IMR-90 (cell line): ENCODE measurements around the gene LTO1. TPM values are rescaled to one million over a fixed set of nuclear protein-coding genes. Genes with fewer than 3 reads are reported as not detected.
"Not testable (repeated sequence)": the region's sequence is repeated elsewhere in the genome, so short reads cannot be mapped to it uniquely, and the experiment has no call there.

ENCODE experiments used
- ATAC-seq: fragments of 200-7000 bp; cut with Tn5 transposase; 2 replicates; pipeline ENCODE4 v1.9.1; 2020; ENCODE audit warnings: low read depth, mild to moderate bottlenecking, moderate library complexity
- BruUV-seq: library from RNA; stranded (reverse); fragments of 400-500 nt; replicated peaks from 2 replicates; lab custom pipeline; 2021; lab: Mats Ljungman, UMichigan
- CTCF ChIA-PET: fragments of 300-600 bp; formaldehyde crosslinking; extraction: SDS; loops from one replicate; lab custom pipeline; 2021; ENCODE audit warnings: antibody characterized with exemption; lab: Yijun Ruan, JAX
- POLR2A ChIA-PET: fragments of 300-600 bp; sonication (Branson Sonifier 250); formaldehyde crosslinking; loops from one replicate; lab custom pipeline; 2022; ENCODE audit warnings: antibody characterized with exemption; ENCODE audit not compliant: unreplicated experiment; lab: Charles Lee
- DNase-seq: peaks from one replicate; pipeline ENCODE4 v3.0.0; 2013
- H2AFZ ChIP-seq: replicated peaks from 2 replicates; pipeline ENCODE3; 2013; ENCODE audit warnings: low read length, mild to moderate bottlenecking; ENCODE audit not compliant: poor library complexity
- H2AK5ac ChIP-seq: 2 replicates; pipeline ENCODE4 v1.6.1; 2013; ENCODE audit warnings: low read depth, low read length, inconsistent platforms
- H2AK9ac ChIP-seq: replicated peaks from 2 replicates; pipeline ENCODE3; 2013; ENCODE audit warnings: mild to moderate bottlenecking, low read depth, low read length, moderate library complexity; ENCODE audit not compliant: poor library complexity
- H2BK120ac ChIP-seq: 2 replicates; pipeline ENCODE4 v1.6.1; 2013; ENCODE audit warnings: low read depth, low read length, inconsistent platforms
- H2BK15ac ChIP-seq: 3 replicates; pipeline ENCODE4 v1.6.1; 2013; ENCODE audit warnings: low read depth, low read length, inconsistent platforms
- H2BK20ac ChIP-seq: 2 replicates; pipeline ENCODE4 v1.6.1; 2013; ENCODE audit warnings: low read depth, mild to moderate bottlenecking, inconsistent platforms, low read length, moderate library complexity
- H2BK5ac ChIP-seq: 2 replicates; pipeline ENCODE4 v1.6.1; 2013; ENCODE audit warnings: mild to moderate bottlenecking, low read depth, low read length, inconsistent platforms; ENCODE audit not compliant: poor library complexity, severe bottlenecking
- H3K14ac ChIP-seq: replicated peaks from 2 replicates; pipeline ENCODE4 v1.6.1; 2013; ENCODE audit warnings: low read depth, low read length, inconsistent platforms
- H3K18ac ChIP-seq: 2 replicates; pipeline ENCODE4 v1.6.1; 2013; ENCODE audit warnings: low read depth, low read length, control low read depth
- H3K23ac ChIP-seq: 2 replicates; pipeline ENCODE4 v1.6.1; 2013; ENCODE audit warnings: low read depth, low read length, inconsistent platforms
- H3K27ac ChIP-seq: 2 replicates; pipeline ENCODE4 v1.5.1; 2013; ENCODE audit warnings: mild to moderate bottlenecking, control low read depth, low read length; ENCODE audit not compliant: insufficient read depth
- H3K27me3 ChIP-seq: 2 replicates; pipeline ENCODE4 v1.6.1; 2013; ENCODE audit warnings: low read length; ENCODE audit not compliant: control insufficient read depth, insufficient read depth
- H3K36me3 ChIP-seq: 2 replicates; pipeline ENCODE4 v1.6.1; 2013; ENCODE audit warnings: low read length, mixed read lengths; ENCODE audit not compliant: control insufficient read depth, insufficient read depth
- H3K4ac ChIP-seq: 2 replicates; pipeline ENCODE4 v1.6.1; 2013; ENCODE audit warnings: low read depth, low read length, inconsistent platforms
- H3K4me1 ChIP-seq: 2 replicates; pipeline ENCODE4 v1.6.1; 2013; ENCODE audit warnings: low read length, mixed read lengths; ENCODE audit not compliant: control insufficient read depth, insufficient read depth
- H3K4me2 ChIP-seq: 2 replicates; pipeline ENCODE4 v1.6.1; 2013; ENCODE audit warnings: low read depth, mild to moderate bottlenecking, control low read depth, low read length, moderate library complexity
- H3K4me3 ChIP-seq: 2 replicates; pipeline ENCODE4 v1.5.1; 2013; ENCODE audit warnings: low read depth, mild to moderate bottlenecking, control low read depth, low read length, moderate library complexity; ENCODE audit not compliant: insufficient read depth
- H3K56ac ChIP-seq: 2 replicates; pipeline ENCODE4 v1.6.1; 2013; ENCODE audit warnings: low read length, inconsistent platforms; ENCODE audit not compliant: insufficient read depth; ENCODE audit errors: extremely low read depth
- H3K79me1 ChIP-seq, 2 experiments: 2 replicates each; pipeline ENCODE4 v1.6.1; 2013; ENCODE audit warnings: low read length in 2 of 2, inconsistent platforms in 1 of 2, low read depth in 1 of 2
- H3K9ac ChIP-seq: 2 replicates; pipeline ENCODE4 v1.6.1; 2013; ENCODE audit warnings: low read depth, low read length, control low read depth
- H3K9me1 ChIP-seq: 2 replicates; pipeline ENCODE4 v1.6.1; 2013; ENCODE audit warnings: low read length, inconsistent platforms; ENCODE audit not compliant: insufficient read depth
- H3K9me3 ChIP-seq: 2 replicates; pipeline ENCODE4 v1.6.1; 2013; ENCODE audit warnings: low read length; ENCODE audit not compliant: control insufficient read depth, insufficient read depth
- H4K20me1 ChIP-seq: 2 replicates; pipeline ENCODE4 v1.6.1; 2013; ENCODE audit warnings: low read length, inconsistent platforms; ENCODE audit not compliant: insufficient read depth
- H4K5ac ChIP-seq: 2 replicates; pipeline ENCODE4 v1.6.1; 2013; ENCODE audit warnings: mild to moderate bottlenecking, low read depth, low read length, control low read depth
- H4K8ac ChIP-seq, 2 experiments: 2 replicates each; pipeline ENCODE4 v1.6.1; 2013; ENCODE audit warnings: low read depth in 2 of 2, low read length in 2 of 2, control low read depth in 1 of 2, inconsistent platforms in 1 of 2
- H4K91ac ChIP-seq: 2 replicates; pipeline ENCODE4 v1.6.1; 2013; ENCODE audit warnings: low read depth, low read length, inconsistent platforms; ENCODE audit not compliant: insufficient read depth
- BHLHE40 ChIP-seq: fragments of 150-350 bp; IDR thresholded peaks from 2 replicates; pipeline ENCODE4 v1.6.1; 2016; ENCODE audit warnings: mild to moderate bottlenecking, low read depth, low read length
- MAZ ChIP-seq: IDR thresholded peaks from 2 replicates; pipeline ENCODE4 v1.6.1; 2012; ENCODE audit warnings: low read depth, mild to moderate bottlenecking, low read length, improper control_type of control experiment, moderate library complexity, borderline replicate concordance
- USF2 ChIP-seq: fragments of 150-350 bp; IDR thresholded peaks from 2 replicates; pipeline ENCODE4 v1.6.1; 2017; ENCODE audit warnings: mild to moderate bottlenecking, antibody characterized with exemption, low read length, low read depth
- WGBS, 2 experiments: methylation state at CpG; one replicate each; pipeline versions ENCODE4 v1.1.5 to v1.1.7; 2013; ENCODE audit warnings: missing lambda C conversion rate in 2 of 2; ENCODE audit not compliant: insufficient read length in 1 of 2; ENCODE audit errors: extremely low coverage in 2 of 2; 5-methylcytosine and 5-hydroxymethylcytosine counted together
- dilution Hi-C: fragments of 300-500 bp; cut with HindIII; formaldehyde crosslinking; loops from one replicate; pipeline ENCODE4 v1.14.3; 2018; ENCODE audit warnings: low sequenced_read_pairs; ENCODE audit not compliant: unreplicated experiment
- in situ Hi-C: fragments of 300-500 bp; cut with MboI; formaldehyde crosslinking; loops from 3 replicates; pipeline ENCODE4 v1.14.3; 2019; ENCODE audit warnings: low sequenced_read_pairs, inconsistent platforms, mixed read lengths
- intact Hi-C: fragments of 100-400 bp; cut with micrococcal nuclease; formaldehyde crosslinking; loops from 2 replicates; pipeline ENCODE4 v1.10.0; 2022
- polyA plus RNA-seq, 3 experiments: library from polyadenylated mRNA; depleted of rRNA; stranded (reverse); fragments of >200 nt; gene quantifications; 2 replicates each; pipeline ENCODE4 v1.2.3, GENCODE V29; 2012; ENCODE audit warnings: low replicate concordance in 1 of 3
- total RNA-seq: library from RNA; depleted of rRNA; stranded (reverse); fragments of >200 nt; gene quantifications from 2 replicates; pipeline ENCODE4 v1.2.3, GENCODE V29; 2012

LTO1 gene
- total and polyA plus RNA-seq, 2 of the 4 experiments (the other 2 are of a cell fraction), result 8.2 to 23.5 TPM

- Histone ChIP-seq H3K79me1 (no peaks in the 10 kb centered on the region), H3K27ac (no peak overlapping the region), H2AK9ac (no peak overlapping the region), H2AFZ (no peak overlapping the region), H2BK5ac (no peak overlapping the region), H3K27me3 (no peaks in the 10 kb centered on the region; the same call in 1 of the 2 replicates), H3K9me1 (0 out of 2 replicates have a peak, but pooled peaks cover 3% of the 10 kb centered on the region), H3K4me3 (no peak overlapping the region), H2BK15ac (no peak overlapping the region), H4K91ac (no peak overlapping the region), H4K5ac (no peak overlapping the region), H3K9ac (no peak overlapping the region), H4K20me1 (no peaks in the 10 kb centered on the region), H3K4ac (no peak overlapping the region), H2BK20ac (no peak overlapping the region), H2AK5ac (no peak overlapping the region), H3K4me2 (no peak overlapping the region), H3K36me3 (no peaks in the 10 kb centered on the region), H3K14ac (no peak overlapping the region), H3K56ac (no peak overlapping the region), H4K8ac (no peak overlapping the region), H3K18ac (no peak overlapping the region), H3K4me1 (peaks cover 2% of the 10 kb centered on the region; the same call in 1 of the 2 replicates), H2BK120ac (no peak overlapping the region), H3K9me3 (peaks cover 3% of the 10 kb centered on the region; the same call in 1 of the 2 replicates), H3K23ac (no peak overlapping the region)
- no peak for DNase-seq
- POLR2A ChIA-PET, result no interaction called here
- TF ChIP-seq MAZ (no peak), USF2 (no peak), BHLHE40 (no peak)
- CTCF ChIA-PET, result no interaction called here
- in situ Hi-C loops (no loop called here), dilution Hi-C loops (no loop called here), intact Hi-C loops (no loop called here)
- WGBS, 2 experiments, result 67% methylated on average over 1 of the region's 1 CpG; no CpG with 5 or more reads in 1 of the 2 experiments
- no TSS peak for BruUV-seq
- ATAC-seq, result no peak
Measured at GRCh38 chr11:69624293-69624692, 50.9 kb downstream of the LTO1 start.

- H3K14ac ChIP-seq, H4K8ac ChIP-seq, H2BK20ac ChIP-seq, H3K56ac ChIP-seq, H4K20me1 ChIP-seq, H4K91ac ChIP-seq, H3K9ac ChIP-seq, dilution Hi-C loops, H3K23ac ChIP-seq, H2BK15ac ChIP-seq, H3K9me3 ChIP-seq, DNase-seq, CTCF ChIA-PET, H3K27ac ChIP-seq, H2AK5ac ChIP-seq, ATAC-seq, H2AK9ac ChIP-seq, H3K27me3 ChIP-seq, H3K4me2 ChIP-seq, BruUV-seq, H3K4ac ChIP-seq, H2BK120ac ChIP-seq, H3K9me1 ChIP-seq, H3K36me3 ChIP-seq, H2AFZ ChIP-seq, H2BK5ac ChIP-seq, H3K18ac ChIP-seq, H3K4me3 ChIP-seq, H3K79me1 ChIP-seq, POLR2A ChIA-PET, H3K4me1 ChIP-seq, intact Hi-C loops, H4K5ac ChIP-seq, in situ Hi-C loops: not testable (repeated sequence)
- WGBS, 2 experiments, result 62% methylated on average over 4 of the region's 8 CpGs; no CpG with 5 or more reads in 1 of the 2 experiments
Measured at GRCh38 chr11:69622097-69622681, 53.0 kb downstream of the LTO1 start.
